ENCODE data around the gene LCNL1.

The LCNL1 gene

GRCh38 chr9:136960212-136960937, 22.4 kb upstream of the LCNL1 start:
- DNase-seq (ENCODE audit: low spot score) = no peak

- no peak for DNase-seq (ENCODE audit: low spot score)
Observed at GRCh38 chr9:136960938-136961275, 21.9 kb upstream of the LCNL1 start.

GRCh38 chr9:136961279-136962065, 21.3 kb upstream of the LCNL1 start:
- no peak for DNase-seq (ENCODE audit: low spot score)

GRCh38 chr9:136962163-136962562, 20.6 kb upstream of the LCNL1 start:
- no peak for DNase-seq (ENCODE audit: low spot score)

GRCh38 chr9:136962701-136963248, 20.0 kb upstream of the LCNL1 start:
- DNase-seq (ENCODE audit: low spot score) = no peak

DNA sequence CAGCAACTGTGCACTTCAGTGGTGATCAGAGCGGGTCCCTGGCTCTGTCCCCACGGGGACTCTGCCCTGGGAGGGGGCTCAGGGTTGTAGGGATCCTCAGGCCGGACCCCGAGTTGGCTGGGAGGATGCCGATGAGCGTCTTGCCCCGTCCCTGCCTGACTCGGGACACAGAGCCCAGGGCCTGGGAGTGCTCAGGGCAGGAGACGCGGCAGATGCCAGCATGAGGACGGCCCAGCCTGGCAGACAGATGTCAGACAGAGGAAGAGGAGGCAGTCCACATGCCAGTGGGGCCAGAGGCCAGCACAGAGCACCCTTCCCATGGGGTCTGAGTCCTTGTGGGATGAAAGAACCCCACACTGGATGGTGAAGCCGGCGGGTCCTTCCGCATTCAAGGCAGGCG, 19.5 kb upstream of the LCNL1 start:
- no peak for DNase-seq (ENCODE audit: low spot score)

DNA sequence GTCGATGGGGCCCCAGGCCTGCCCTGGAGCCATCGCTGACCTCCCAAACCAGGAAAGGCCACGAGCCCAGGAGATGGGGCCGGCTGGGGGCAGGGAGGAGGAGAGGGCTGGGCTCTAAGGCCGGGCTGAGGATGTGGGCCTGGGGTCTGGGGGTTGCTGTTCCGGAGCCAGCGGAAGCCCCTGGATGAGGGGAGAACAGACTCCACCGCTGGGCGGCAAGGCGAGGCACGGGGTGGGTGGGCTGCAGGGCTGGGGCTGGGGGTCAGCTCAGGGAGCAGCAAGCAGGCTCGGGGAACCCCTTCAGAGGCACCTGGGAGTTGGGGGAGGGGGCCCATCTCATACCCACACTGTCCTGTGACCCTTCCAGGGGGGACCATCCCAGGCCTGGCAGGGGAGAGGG, 19.0 kb upstream of the LCNL1 start:
- no peak for DNase-seq (ENCODE audit: low spot score)

DNA sequence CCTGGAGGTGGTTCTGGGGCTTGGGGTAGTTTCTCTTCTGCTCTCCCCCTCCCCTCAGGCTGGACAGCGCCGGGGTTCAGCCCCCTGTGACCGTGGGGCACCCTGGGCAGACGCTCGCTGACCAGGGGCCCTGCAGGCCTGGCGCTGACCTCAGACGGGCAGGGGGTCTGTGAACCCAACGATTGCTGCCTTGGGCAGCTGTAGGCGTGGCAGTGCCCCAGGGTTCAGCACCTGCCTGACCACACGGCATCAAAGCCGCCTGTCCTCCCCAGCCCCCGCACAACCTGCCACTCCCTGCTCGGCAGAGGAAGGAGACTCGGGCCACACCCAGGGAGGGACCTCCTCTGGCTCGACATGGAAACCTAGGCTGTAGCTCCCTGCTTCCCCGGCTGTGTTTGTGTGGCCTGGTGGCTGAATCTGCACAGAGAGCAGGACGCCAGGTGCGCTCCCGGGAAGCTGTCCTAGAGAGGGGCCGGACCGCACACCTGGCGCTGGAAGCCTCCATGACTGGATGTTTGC, 18.6 kb upstream of the LCNL1 start:
- no peak for DNase-seq (ENCODE audit: low spot score)

DNA sequence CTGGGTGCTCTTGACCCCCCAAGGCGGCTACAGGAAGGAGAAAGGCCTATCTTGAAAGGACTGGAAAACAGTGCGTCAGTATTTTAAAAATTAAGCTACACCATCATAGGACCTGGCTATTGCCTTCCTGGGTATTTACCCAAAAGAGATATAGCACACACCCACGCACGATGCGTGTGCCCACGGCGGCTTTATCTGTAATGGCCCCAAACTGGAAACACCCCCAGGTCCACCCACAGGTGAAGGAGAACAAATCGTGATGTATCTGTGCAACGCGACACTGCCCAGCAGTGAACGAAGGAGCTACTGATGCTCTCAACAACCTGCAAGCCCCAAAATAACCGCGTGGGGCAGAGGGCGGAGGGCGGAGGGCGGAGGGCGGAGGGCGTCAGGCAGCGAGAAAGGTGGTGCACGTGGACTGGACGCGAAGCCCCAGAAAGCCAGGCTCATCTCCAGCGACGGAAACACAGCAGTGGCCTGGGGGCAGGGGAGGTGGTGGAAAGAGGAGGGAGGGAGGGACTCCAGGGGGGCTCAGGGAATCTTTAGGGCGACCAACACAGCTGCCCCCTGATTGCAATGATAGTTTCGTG, 17.9 kb upstream of the LCNL1 start:
- DNase-seq (ENCODE audit: low spot score) = no peak

- DNase-seq (ENCODE audit: low spot score) = peak; percentile 59
Observed at GRCh38 chr9:136965771-136966484, 16.9 kb upstream of the LCNL1 start.

- DNase-seq (ENCODE audit: low spot score) = no peak
Observed at GRCh38 chr9:136968333-136969127, 14.3 kb upstream of the LCNL1 start.

GRCh38 chr9:136969150-136969549, 13.6 kb upstream of the LCNL1 start:
- DNase-seq (ENCODE audit: low spot score) = no peak

- no peak for DNase-seq (ENCODE audit: low spot score)
Observed at GRCh38 chr9:136969774-136970173, 13.0 kb upstream of the LCNL1 start.

- no peak for DNase-seq (ENCODE audit: low spot score)
Observed at GRCh38 chr9:136970361-136970760, 12.4 kb upstream of the LCNL1 start.

GRCh38 chr9:136971746-136972145, 11.0 kb upstream of the LCNL1 start:
- DNase-seq (ENCODE audit: low spot score) = no peak

GRCh38 chr9:136972335-136972734, 10.5 kb upstream of the LCNL1 start:
- no peak for DNase-seq (ENCODE audit: low spot score)

- no peak for DNase-seq (ENCODE audit: low spot score)
Observed at GRCh38 chr9:136972743-136973142, 10.1 kb upstream of the LCNL1 start.

DNA sequence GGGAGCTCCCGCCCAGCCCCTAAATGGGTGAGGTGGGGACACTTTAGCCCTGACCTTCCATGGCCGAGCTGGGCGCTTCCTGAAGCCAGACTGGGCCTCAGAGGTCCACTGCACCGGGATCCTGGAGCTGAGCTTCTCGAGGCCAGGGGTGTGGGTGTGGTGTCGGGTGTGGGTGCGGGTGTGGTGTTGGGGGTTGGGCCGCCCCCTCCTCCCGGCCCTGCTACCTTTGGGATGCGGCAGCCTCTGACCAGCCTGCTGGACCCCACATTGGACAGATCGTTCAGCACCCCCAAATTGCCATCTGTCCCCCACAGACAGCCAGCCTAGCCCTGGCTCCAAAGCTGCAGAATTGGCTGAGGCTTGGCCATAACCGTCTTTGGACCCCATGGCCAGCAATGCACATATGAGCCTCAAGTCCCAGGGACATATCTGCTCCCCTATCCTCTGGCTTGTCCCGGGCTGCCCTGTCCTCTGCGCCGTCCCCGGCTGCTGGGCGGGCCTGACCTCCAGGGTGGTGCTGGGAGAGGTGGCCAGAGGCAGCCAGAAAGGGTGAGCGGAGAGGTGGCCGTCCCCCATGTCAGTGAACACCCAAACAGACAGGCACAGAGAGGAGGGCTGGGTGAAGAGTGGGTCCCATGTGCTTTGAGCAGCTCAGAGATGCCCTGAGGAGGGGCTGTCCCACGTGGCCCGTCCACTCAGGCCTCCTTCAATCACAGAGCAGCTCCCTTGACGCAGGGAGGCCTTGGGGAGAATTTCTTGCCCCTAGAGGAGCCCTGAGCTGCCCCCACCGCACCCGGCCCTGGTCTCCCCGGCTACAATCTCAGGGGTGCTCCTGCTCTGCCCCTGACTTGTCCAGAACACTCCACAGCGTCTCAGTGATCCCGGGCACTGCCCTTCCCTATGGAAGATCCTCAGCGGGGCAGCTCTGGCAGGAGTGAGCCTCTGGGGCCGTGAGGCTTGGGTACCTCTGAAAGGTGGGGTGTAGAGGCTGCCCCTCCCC, 8.9 kb upstream of the LCNL1 start:
- no peak for DNase-seq (ENCODE audit: low spot score)

DNA sequence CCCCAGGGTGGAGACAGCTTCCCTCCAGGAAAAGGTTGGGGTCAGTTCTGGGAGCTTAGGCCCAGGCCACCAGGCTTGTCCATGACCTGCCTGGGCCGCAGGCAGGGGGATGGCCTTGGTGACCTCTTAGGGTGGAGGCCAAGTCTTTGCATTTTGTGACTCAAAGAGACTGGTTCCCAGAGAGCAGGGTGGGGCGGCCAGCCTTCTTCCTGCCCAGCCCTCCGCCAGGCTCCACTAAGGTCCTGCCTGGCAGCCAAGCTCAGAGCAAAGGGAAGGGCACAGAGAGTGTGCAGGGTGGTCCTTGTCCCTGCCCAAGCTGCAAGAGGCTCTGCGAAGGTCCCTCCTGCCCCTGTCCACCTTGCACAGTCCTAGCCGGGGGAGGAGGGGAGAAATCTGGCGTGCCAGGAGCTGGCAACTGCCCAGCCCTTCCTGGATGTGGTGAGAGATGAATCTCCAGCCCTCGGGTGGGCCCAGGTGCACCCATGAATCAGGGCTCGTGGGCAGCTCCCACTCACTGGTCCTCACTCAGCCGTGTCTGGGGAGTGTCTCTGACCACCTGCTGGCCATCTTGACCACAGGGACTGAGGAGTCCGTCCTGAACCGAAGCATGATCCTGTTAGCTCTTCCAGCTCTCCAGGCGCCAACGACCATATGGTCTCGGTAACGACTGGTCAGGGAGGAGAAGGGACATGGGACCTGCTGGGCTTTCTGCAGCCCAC, 7.8 kb upstream of the LCNL1 start:
- DNase-seq (ENCODE audit: low spot score) = no peak

All from COLO829 (cell line).